Breast epithelium (tissue), 3 donors: Measurements from ENCODE around the gene DCST1.

Experiments
- CTCF ChIP-seq, 3 donors: fragments of 450-650 bp; IDR thresholded peaks; one replicate each; pipeline ENCODE4 v1.5.1; 2016 to 2017; ENCODE audit warnings: antibody characterized with exemption in 3 of 3, mild to moderate bottlenecking in 3 of 3, moderate library complexity in 3 of 3
- POLR2A ChIP-seq: fragments of 450-650 bp; IDR thresholded peaks from one replicate; pipeline ENCODE4 v1.6.1; 2016; ENCODE audit warnings: antibody characterized with exemption, mild to moderate bottlenecking, moderate library complexity

DNA sequence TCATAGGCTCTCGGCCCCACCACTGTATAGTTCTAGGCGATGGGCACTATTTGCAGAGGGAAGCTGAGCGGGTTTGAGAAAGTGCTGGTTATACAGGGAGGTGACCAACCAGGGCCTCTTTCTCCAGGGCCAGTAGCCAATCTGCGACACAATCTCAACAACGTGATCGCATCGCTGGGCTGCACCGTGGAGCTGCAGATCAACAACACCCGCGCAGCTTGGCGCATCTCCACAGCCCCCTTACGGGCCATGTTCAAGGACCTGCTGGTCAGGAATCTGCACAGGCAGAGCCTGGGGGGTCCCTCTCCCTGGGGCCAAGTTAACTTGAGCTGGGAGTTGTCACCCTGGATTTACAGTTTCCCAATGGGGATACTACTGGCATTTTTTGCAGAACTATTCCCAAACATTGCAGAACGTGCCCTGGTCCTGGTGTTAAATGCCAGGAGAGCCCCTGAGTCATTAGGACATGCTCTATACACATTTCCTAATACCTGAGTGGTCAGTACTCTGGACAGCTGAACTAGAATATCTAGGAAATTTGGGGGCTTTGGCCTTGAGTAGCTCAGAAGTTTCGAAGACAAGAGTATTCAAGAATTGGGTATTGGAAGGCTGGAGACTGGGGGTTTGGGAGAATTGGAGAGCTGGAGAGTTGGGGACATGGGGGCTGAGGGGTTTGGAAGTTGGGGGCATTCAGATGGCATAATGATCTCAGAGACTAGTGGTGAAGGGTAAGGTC is 6.9 kb downstream of the DCST1 start:
- TF ChIP-seq CTCF (IDR thresholded peaks at IDR 0.05) (no peak), POLR2A (no peak)
